Measurements from ENCODE around the gene SRSF8.
"Not testable (repeated sequence)": the region's sequence is repeated elsewhere in the genome, so short reads cannot be mapped to it uniquely, and the experiment has no call there.

The SRSF8 gene

DNA sequence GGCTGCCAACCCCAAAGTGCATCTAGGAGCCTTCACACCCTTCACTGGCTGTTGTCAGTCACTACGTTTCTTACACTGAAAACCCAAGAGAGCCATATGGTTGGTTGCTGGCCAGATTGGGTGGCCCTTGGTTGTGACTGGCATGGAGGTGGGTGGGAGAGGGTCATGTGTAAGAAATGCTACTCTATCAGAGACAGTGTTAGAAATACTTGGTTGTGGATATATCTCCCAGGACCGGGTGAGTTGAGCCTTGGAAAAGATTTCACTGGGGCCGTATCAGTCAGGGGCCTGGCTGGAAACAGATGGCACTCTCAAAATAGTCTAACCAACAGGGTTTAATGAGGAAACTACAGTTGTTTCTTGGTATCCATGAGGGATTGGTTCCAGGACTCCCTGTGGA is 38.1 kb downstream of the SRSF8 start:
- DNase-seq (ENCODE audit: low read depth, low spot score), result no peak
- TF ChIP-seq, protein P1, sequence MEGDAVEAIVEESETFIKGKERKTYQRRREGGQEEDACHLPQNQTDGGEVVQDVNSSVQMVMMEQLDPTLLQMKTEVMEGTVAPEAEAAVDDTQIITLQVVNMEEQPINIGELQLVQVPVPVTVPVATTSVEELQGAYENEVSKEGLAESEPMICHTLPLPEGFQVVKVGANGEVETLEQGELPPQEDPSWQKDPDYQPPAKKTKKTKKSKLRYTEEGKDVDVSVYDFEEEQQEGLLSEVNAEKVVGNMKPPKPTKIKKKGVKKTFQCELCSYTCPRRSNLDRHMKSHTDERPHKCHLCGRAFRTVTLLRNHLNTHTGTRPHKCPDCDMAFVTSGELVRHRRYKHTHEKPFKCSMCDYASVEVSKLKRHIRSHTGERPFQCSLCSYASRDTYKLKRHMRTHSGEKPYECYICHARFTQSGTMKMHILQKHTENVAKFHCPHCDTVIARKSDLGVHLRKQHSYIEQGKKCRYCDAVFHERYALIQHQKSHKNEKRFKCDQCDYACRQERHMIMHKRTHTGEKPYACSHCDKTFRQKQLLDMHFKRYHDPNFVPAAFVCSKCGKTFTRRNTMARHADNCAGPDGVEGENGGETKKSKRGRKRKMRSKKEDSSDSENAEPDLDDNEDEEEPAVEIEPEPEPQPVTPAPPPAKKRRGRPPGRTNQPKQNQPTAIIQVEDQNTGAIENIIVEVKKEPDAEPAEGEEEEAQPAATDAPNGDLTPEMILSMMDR (IDR thresholded peaks at IDR 0.05; ENCODE audit: low read depth, low read length), result no peak
- in situ Hi-C loops (cut with HindIII; ENCODE audit: low sequenced_read_pairs), result no loop called here
- H3K4me3 ChIP-seq (ENCODE audit: low read depth, low read length), result no peak overlapping the region

DNA sequence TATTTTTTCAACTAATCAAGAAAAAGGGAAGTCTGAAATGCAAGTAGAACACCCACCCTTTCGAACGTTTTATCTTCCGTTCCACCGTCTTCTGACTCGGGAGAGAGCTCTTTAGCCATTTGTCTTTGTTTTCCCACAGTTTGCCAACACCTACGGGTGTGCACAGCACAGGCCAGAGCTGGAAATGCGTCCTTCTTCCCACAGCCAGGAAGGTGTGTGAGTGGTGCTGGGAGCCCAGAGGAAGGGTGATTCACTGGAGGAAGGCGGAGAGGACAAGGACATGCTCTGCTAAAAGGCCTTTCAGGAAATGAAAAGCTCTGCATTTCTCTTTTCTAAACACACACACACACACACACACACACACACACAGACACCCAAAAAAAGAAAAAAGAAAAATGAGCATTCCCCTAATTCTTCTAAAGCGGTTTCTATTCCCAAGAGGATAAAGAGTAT is 41.5 kb downstream of the SRSF8 start:
- TF ChIP-seq, protein P1 (IDR thresholded peaks at IDR 0.05; ENCODE audit: low read depth, low read length), result no peak
- in situ Hi-C loops (cut with HindIII; ENCODE audit: low sequenced_read_pairs), result no loop called here
- no peak overlapping the region for H3K4me3 ChIP-seq (ENCODE audit: low read depth, low read length)
- peak; percentile 79 for DNase-seq (ENCODE audit: low read depth, low spot score)

DNA sequence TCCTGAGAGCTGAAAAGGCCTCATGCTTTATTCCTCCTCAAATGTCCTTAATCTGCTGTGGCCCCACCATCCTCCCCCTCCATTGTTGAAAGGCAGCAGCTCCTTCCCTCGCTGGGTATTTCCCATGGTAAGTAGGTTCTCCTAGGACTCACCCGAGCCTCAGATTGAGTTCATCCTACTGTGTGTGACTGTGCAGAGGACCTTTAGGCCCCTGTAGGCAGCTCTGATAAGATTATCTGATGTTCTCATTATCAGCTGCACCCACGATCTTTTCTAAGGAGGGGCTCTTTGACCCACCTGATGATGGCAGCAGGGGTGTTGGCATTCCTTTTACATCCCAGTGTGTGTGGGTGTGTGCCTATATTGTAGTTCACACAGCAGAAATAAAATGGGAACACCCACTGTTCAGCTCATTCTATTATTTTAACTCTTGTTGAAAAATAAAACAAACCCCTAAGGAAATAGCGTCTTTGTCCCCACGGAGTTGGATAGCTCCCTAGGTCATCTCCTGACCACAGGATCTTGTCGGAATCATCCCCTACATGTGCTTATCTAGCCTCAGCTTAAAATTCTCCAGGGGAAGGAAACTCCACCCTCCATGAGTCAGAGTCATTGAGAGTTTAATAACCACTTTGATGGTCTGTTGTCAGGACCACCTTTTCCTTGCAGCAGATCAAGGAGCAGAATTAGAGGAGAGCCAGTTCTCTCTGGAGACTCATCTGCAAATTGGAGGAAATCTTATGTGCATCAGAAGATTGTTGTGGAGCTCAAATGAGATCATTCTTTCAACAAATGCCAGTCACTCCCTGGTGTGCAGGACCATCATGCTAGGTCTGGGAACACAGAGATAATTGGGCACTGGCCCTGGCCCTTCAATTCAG is 42.2 kb downstream of the SRSF8 start:
- no peak overlapping the region for H3K4me3 ChIP-seq (ENCODE audit: low read depth, low read length)
- DNase-seq (ENCODE audit: low read depth, low spot score), result peak; percentile 81
- TF ChIP-seq, protein P1 (IDR thresholded peaks at IDR 0.05; ENCODE audit: low read depth, low read length), result no peak
- in situ Hi-C loops (cut with HindIII; ENCODE audit: low sequenced_read_pairs), result no loop called here

DNA sequence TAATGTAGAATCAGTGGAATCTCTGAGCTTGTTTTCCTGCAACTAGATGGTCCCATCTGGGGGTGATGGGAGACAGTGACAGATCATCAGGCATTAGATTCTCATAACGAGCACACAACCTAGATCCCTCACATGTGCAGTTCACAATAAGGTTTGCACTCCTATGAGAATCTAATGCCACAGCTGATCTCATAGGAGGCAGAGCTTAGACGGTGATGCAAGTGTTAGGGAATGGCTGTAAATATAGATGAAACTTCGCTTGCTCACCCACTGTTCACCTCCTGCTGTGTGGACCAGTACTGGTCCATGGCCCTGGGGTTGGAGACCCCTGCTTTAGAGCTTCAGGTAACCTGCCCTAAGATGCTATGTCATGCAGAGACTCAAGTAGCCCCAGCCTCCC is 44.8 kb downstream of the SRSF8 start:
- DNase-seq (ENCODE audit: low read depth, low spot score); H3K4me3 ChIP-seq (ENCODE audit: low read depth, low read length); in situ Hi-C loops (cut with HindIII; ENCODE audit: low sequenced_read_pairs): not testable (repeated sequence)

DNA sequence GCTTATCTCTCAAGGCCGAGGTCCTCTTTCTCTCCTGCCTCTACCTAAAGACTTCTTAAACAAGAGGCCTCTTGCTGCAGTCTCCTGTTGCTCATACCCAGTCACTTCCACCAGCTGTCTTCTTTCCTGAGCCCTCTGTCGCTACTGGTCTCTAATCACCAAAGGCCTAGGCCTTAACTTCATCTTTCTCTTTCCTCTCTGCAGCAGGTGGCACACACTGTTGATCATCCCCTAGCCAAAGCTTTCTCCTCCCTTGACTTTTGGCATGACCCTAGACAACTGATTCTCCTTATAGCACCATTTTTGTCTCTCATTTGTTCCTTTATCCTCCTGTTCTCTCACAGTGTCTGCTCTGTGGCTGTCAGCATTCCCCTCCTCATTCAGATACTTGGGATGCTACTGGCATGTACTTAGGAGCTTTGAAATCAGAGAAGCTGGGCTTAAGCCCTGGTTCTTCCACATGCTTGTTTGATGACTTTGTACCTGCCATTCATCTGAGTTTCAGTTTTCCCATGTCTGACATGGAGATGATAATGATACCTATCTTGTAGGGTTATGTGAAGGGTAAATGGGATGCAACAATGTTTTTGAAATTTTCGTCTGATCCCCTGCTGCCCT is 45.3 kb downstream of the SRSF8 start:
- DNase-seq (ENCODE audit: low read depth, low spot score), result no peak
- TF ChIP-seq, protein P1 (IDR thresholded peaks at IDR 0.05; ENCODE audit: low read depth, low read length), result no peak
- in situ Hi-C loops (cut with HindIII; ENCODE audit: low sequenced_read_pairs), result no loop called here
- H3K4me3 ChIP-seq (ENCODE audit: low read depth, low read length), result no peak overlapping the region

DNA sequence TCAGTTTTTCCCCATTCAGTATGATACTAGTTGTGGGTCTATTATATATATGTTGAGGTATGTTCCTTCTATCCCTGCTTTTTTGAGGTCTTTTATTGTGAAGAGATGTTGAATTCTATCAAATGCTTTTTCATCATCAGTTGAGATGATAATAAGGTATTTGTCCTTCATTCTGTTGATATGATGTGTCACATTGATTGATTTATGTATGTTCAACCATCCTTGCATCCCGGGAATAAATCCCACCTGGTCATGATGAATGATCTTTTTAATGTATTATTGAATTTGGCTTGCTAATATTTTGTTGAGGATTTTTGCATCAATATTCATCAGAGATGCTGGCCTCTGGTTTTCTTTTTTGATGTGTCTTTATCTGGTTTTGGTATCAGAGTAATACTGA is 48.9 kb downstream of the SRSF8 start:
- no peak for DNase-seq (ENCODE audit: low read depth, low spot score)
- TF ChIP-seq, protein P1 (IDR thresholded peaks at IDR 0.05; ENCODE audit: low read depth, low read length), result no peak
- no peak overlapping the region for H3K4me3 ChIP-seq (ENCODE audit: low read depth, low read length)
- in situ Hi-C loops (cut with HindIII; ENCODE audit: low sequenced_read_pairs), result no loop called here
